H1 (cell line): ENCODE data around the gene RIPOR2. TPM values are rescaled to one million over a fixed set of nuclear protein-coding genes. Genes with fewer than 3 reads are reported as not detected.

Experiments used
- CHD7 ChIP-seq: fragments of 300-600 bp; sonication (generic); IDR thresholded peaks from 2 replicates; pipeline ENCODE4 v1.7.1; 2012; ENCODE audit warnings: low read length, moderate library complexity, mild to moderate bottlenecking, inconsistent platforms; ENCODE audit not compliant: insufficient replicate concordance
- CTCF ChIP-seq, 3 experiments: IDR thresholded peaks; 1 replicate in 2 of 3; 2 replicates in 1 of 3; pipeline versions ENCODE4 v1.5.1 to v1.6.1; 2011; ENCODE audit warnings: low read length in 3 of 3, mild to moderate bottlenecking in 3 of 3, inconsistent platforms in 2 of 3, low read depth in 1 of 3, moderate library complexity in 1 of 3; ENCODE audit not compliant: insufficient read depth in 1 of 3; ENCODE audit errors: control extremely low read depth in 1 of 3
- E2F6 ChIP-seq: IDR thresholded peaks from 2 replicates; pipeline ENCODE4 v1.6.1; 2012; ENCODE audit warnings: inconsistent platforms
- GTF2F1 ChIP-seq: IDR thresholded peaks from 2 replicates; pipeline ENCODE4 v1.6.1; 2012; ENCODE audit warnings: low read depth, low read length, improper control_type of control experiment, borderline replicate concordance
- MAFK ChIP-seq: IDR thresholded peaks from 2 replicates; pipeline ENCODE4 v1.6.1; 2012; ENCODE audit warnings: low read depth, mild to moderate bottlenecking, improper control_type of control experiment, low read length
- RBBP5 ChIP-seq: IDR thresholded peaks from 2 replicates; pipeline ENCODE4 v1.7.1; 2012; ENCODE audit warnings: low read depth, mild to moderate bottlenecking, inconsistent platforms, low read length, moderate library complexity, borderline replicate concordance
- SRF ChIP-seq: IDR thresholded peaks from 2 replicates; pipeline ENCODE4 v1.6.1; 2011; ENCODE audit warnings: mild to moderate bottlenecking, low read depth, low read length, moderate library complexity
- TAF1 ChIP-seq: IDR thresholded peaks from 2 replicates; pipeline ENCODE4 v1.6.1; 2011; ENCODE audit warnings: mild to moderate bottlenecking, low read depth, low read length
- TCF12 ChIP-seq: IDR thresholded peaks from 2 replicates; pipeline ENCODE4 v1.6.1; 2011; ENCODE audit warnings: low read depth, mild to moderate bottlenecking, low read length
- polyA plus RNA-seq, 7 experiments: library from polyadenylated mRNA; depleted of rRNA in 3 of 7; stranded (reverse) in 5 of 7; unstranded in 2 of 7; fragments of >200 nt in 5 of 7; fragments of 200-250 nt in 2 of 7; gene quantifications; 1 replicate in 5 of 7; 2 replicates in 1 of 7; 4 replicates in 1 of 7; pipeline versions ENCODE4 v1.2.1 to v1.2.3, GENCODE V29; 2011 to 2013; ENCODE audit warnings: missing spikeins in 2 of 7, mixed read lengths in 2 of 7
- total RNA-seq: library from RNA; stranded (reverse); fragmentation: NEBNext Ultra II Directional; extraction: Animal tissue kit (Norgen Biotek cat#: 25700); gene quantifications from 2 replicates; pipeline ENCODE4 v1.2.1, GENCODE V29; 2021

The RIPOR2 gene
- total and polyA plus RNA-seq, 2 of the 8 experiments (the other 6 are each of a cell fraction or from before 2014, with no cell fraction given), result 16.7 to 45.6 TPM

GRCh38 chr6:24902782-24903181 lies 33.0 kb downstream of the RIPOR2 start (continued):
- TF ChIP-seq CHD7, result no peak
- no peak for TF ChIP-seq SRF
- no peak for TF ChIP-seq TCF12
- TF ChIP-seq CTCF (IDR thresholded peaks at IDR 0.05; ENCODE audit: control extremely low read depth in 1 of 3, insufficient read depth in 1 of 3, low read depth in 1 of 3, low read length in 3 of 3), result no peak
- no peak for TF ChIP-seq GTF2F1
- no peak for TF ChIP-seq E2F6
- TF ChIP-seq RBBP5, result no peak
- TF ChIP-seq TAF1, result no peak
- TF ChIP-seq MAFK, result no peak
